ENCODE measurements around the gene TAAR6. TPM values are rescaled to one million over a fixed set of nuclear protein-coding genes. Genes with fewer than 3 reads are reported as not detected.
"Not testable (repeated sequence)": the region's sequence is repeated elsewhere in the genome, so short reads cannot be mapped to it uniquely, and the experiment has no call there.

Gene TAAR6, protein sequence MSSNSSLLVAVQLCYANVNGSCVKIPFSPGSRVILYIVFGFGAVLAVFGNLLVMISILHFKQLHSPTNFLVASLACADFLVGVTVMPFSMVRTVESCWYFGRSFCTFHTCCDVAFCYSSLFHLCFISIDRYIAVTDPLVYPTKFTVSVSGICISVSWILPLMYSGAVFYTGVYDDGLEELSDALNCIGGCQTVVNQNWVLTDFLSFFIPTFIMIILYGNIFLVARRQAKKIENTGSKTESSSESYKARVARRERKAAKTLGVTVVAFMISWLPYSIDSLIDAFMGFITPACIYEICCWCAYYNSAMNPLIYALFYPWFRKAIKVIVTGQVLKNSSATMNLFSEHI
- not detected for total RNA-seq

DNA sequence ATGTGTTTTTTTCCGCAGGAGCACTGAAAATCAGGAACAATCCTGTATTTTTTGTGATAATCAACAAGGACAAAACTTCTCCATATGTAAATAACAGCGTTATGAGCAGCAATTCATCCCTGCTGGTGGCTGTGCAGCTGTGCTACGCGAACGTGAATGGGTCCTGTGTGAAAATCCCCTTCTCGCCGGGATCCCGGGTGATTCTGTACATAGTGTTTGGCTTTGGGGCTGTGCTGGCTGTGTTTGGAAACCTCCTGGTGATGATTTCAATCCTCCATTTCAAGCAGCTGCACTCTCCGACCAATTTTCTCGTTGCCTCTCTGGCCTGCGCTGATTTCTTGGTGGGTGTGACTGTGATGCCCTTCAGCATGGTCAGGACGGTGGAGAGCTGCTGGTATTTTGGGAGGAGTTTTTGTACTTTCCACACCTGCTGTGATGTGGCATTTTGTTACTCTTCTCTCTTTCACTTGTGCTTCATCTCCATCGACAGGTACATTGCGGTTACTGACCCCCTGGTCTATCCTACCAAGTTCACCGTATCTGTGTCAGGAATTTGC is at the start of gene TAAR6:
TAAR6 (plus strand) TSS at position 102 of the 557 bp plus-strand sequence; CDS start at position 102, 0 bp downstream.
- DNase-seq = no peak

DNA sequence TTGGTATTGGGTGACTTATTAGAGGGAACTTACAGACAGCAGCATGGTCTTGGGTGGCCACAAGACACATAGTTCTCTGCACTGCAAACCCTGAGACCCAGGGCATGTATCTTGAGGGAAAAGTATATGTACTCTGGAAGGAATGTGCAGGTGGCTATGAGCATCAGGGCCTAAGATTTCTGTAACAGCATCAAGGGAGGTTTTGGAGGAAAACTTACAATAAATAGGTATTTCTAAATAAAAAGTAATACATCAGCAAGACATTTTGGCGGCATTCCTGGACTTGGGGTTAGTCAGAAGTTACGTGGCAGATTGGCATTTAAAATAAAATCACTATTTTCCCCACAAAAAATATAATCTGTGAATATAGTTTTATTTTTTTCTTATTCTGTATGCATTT is 49.2 kb upstream of the TAAR6 start:
- no peak for DNase-seq

DNA sequence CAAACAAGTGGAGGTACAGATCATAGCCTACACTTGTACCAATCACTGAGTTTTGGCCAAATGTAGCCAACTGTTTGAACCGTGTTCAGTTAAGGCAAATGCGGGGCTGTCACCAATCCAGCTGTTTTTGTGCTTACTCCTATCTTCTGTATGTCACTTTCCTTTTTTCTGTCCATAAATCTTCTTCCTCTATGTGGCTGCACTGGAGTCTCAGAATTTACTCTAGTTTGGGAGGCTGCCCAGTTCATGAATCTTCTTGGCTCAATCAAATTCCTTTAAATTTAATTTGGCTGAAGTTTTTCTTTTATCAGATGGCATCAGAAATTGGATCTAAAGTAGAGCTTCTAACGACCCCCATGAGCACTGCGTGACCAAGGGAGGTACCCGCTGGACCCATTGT is 45.5 kb upstream of the TAAR6 start:
- no peak for DNase-seq

DNA sequence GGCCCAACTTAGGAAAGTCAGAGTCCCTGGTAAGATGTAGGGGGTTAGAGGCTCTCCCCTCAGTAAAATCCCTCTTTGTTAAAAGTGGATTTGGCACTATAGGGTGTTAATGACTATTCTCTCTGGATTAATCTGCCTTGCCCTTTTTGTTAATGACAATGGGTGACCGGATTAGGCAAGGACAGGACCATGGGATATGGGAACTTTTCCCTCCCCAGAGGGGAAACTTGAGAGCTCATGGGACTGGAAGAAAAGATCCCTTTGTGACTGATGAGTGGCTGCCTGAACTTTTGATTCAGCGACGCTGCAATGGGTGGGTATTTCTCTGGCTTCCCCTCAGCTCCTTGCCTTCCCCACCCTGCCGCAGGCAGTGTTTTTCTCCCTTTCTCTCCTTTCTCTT is 44.3 kb upstream of the TAAR6 start:
- no peak for DNase-seq

DNA sequence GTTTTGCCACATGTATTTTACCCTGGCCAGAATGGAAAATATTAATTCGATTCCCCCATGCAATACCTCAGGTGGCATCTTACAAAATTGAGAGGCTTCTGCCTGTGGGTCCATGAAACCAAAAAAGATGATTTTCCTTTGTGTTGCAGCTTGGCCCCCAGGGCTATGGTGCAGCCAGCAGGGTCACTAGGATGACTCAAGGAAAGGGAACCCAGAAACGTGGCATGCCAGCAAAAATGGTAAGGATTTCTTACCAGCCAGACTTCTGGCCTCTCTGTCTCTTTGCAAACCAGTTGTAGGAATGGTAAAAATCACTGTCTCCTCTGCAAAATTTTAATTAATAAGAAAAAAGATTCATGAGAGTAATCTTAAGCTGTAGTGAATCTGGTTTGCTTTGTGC is 43.7 kb upstream of the TAAR6 start:
- DNase-seq = no peak

DNA sequence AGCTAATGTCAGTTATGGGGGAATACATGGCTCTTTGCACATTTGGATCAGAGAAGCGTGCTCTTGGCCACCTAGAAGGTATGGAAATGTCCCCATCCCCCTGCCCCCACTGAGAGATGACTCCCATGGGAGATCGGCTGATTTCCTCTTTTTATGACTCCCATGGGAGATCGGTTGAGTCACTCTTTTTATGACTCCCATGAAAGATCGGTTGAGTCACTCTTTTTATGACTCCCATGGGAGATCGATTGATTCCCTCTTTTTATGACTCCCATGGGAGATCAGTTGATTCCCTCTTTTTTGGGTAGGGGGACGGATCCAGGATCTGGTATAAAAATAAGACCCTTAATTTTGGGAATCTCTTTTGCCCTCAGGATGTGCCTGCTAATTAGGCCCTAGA is 42.3 kb upstream of the TAAR6 start:
- no peak for DNase-seq

DNA sequence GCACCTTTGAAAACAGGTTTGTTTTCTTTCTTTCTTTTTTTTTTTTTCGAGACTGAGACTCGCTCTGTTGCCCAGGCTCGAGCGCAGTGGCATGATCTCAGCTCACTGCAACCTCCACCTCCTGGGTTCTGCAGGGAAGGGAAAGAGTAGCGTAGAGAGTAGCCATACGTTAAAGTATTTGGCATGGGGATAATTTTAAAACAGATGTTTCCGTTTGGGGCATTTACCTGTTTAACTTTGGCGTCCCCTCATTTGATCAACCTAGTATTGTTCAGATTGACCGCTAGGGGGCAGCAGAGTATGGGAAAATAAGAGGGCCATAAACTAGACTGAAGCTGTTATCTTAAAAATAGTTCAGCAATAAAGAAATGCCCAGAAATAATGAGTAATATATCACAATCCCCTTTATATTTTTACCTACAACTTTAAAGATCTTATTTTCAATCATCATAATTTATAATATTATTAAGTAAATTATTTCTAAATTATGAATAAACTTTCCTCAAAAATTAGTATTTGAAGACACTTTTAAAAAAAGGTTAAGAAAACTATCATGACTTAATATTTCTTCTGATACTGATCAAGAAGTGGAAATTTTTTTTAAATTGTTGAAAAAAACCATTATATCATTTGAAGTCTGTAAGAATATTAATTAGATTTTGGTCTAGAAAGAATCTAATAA is 39.7 kb upstream of the TAAR6 start:
- no peak for DNase-seq

DNA sequence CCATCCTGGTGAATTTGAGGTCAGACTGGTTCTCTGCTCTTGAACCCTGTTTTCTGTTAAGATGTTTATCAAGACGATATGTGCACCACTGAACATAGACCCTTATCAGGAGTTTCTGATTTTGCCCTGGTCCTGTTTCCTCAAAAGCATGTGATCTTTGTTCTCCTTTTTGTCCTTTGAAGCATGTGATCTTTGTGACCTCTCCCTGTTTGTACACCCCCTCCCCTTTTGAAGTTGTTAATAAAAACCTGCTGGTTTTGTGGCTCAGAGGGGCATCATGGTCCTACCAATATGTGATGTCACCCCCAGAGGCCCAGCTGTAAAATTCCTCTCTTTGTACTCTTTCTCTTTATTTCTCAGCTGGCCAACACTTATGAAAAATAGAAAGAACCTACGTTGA is 35.6 kb upstream of the TAAR6 start:
- not testable (repeated sequence) for DNase-seq

DNA sequence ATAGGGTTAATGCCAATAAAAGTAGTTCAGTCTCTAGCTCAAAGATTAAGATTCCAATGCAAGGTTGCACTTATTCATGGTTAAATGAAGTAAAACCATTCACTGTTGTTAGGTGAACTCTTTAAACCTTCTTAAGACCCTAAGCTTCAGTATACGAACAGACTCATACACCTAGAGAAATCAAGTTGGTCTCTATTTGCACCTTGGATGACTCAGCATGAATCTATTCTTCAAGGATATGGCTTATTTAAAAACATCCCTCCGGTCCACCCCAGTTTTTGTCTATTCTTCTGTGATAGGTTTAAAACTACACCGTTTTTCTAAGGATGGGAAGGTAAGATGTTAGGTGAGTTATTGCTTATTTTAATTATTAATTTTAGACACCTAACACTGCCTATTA is 33.0 kb upstream of the TAAR6 start:
- no peak for DNase-seq

DNA sequence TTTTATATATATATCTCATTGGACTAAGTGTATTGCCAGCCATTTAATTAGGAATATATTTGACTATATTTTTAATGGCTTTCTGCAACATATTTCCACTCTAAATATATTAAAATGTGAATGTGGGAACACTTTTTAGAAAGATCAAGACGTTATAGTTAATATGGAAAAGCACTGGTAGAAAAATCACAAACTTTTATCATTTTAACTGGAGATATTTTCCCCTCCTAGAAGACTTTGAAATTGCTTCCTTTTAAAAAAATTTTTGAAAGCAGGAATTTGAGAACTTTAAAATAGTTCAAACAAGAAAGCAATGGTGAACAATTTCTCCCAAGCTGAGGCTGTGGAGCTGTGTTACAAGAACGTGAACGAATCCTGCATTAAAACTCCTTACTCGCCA is 32.1 kb upstream of the TAAR6 start, which contains the start of gene TAAR9:
TAAR9 (plus strand) TSS at position 301 of the 400 bp plus-strand sequence; CDS start at position 314, 13 bp downstream.
- no peak for DNase-seq

DNA sequence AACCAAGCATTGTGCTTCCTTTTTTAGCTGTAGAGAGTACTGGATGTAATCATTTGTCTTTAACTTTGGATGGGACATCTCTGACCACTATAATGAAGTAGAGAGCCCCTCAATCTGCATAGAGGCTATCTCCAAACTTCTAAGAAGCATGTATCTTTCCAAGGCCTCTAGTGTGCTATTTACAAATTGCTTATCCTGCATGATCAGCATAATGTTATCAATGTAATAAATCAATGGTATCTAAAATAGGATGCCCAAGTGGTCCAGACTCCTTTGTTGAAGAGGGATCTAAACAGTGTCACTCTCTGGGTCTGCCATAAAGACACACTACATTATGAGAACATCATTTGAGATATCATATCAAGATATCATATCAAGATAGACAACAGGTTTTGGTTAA is 25.3 kb upstream of the TAAR6 start:
- DNase-seq = no peak

DNA sequence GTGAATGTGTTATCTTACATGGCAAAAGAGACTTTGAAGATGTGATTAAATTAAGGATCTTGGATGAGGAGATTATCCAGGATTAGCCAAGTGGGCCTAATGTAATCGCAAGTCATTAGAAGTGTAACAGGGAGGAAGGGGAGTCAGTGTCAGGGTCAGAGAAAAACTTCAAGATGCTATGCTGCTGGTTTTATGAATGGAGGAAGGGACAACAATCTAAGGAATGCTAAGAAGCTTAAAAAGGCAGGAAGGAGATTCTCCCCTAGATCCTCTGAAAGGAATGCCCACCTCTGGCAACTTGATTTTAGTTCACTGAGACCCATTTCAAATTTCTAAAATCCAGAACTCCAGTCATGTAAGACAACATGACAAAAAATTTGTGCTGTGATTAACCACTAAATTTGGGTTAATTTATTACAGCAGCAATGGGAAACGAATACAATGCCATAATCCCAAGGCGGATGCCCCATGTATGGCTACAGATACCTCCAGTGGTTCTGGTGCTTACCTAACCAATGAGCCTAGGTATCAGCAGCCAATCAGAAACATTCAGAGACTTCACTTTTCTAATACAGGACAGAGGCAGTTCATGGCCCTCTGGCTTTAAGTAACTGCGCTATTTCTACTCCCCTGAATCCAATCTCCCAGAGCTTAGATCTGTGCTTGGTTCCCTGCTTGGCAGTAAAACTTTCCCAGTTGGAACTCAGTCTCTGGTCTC is 21.2 kb upstream of the TAAR6 start:
- no peak for DNase-seq

DNA sequence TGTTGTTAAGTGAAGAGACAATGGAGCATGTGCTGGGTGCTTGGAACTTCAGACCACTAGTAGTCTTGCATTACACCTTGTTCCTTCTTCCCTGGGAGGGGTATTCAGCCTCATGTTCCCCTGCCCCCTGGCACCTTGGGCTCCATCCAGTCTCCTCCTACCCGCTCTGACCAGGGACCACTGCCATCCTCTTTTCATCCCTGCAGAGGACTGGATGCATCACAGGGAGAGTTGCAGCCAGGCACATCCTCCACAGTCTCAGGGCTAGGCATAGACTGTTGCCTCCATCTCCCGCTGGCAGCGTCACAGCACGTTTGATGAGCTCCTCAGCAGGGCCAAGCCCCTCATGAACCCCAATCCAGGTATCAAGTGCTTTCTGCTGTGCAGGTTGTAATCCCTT is 18.9 kb upstream of the TAAR6 start:
- no peak for DNase-seq

DNA sequence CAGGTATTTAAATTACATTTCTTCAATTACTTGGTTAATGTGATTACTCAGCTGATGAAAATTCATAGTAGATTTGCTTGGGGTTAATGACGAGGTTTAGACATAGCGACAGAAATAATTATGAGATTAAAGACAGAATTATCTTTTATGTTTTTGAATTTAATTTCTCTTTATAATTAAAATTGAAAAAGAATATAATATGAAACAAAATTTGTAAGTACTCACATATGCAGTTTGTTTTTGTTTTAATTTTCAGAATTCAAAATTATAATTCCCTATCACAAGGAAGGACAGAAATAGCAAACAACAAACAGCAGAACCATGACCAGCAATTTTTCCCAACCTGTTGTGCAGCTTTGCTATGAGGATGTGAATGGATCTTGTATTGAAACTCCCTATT is 17.8 kb upstream of the TAAR6 start, which contains the start of gene TAAR8:
TAAR8 (plus strand) TSS at position 301 of the 400 bp plus-strand sequence; CDS start at position 322, 21 bp downstream.
- DNase-seq = no peak

DNA sequence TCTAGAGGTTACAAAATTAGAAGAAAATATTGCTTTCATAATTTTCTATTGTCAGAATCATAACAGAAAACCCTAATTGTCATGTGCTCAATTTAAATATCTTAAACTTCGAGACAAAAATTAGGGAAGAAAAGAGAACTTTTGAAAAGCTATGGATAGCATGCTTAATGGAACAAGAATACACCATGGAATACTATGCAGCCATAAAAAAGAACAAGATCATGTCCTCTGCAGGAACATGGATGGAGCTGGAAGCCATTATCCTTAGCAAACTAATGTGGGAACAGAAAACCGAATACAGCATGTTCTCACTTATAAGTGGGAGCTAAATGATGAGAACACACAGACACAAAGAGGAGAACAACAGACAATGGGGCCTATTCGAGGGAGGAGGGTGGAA is 10.0 kb upstream of the TAAR6 start:
- not testable (repeated sequence) for DNase-seq

DNA sequence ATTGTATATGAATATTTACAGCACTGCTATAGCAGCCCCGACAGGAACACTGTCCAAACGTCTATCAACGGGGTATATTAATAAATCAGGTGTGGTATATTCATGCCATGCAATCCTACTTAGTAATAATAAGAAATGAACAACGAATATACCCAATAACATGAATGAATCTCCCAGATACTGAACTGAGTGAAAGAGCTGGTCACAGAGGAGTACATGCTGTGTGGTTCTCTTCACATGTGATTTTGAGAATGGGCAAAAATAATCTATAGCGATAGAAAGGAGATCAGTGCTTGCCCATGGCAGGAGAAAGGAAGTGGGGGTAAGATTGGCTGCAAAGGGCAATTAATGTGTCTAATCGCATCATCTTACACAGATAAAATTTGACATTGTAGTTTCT is 3.7 kb upstream of the TAAR6 start:
- no peak for DNase-seq

DNA sequence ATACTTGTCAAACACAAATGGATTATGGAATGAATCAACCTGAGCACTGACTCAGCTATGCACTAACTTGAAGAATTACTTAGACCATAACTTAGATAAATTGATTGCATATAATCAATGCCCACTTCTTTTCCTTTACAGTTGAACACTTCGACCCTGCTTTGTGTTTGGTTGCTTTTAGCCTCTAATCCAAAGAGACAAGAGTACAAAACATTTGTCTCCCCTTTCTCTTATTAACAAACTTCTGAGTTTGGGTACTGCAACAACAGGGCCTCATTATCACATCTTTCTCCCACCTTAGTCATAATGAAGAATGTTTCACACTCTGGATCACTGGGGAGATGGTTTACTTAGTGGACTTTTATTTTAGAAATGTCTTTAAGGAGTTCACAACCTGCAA is 2.6 kb upstream of the TAAR6 start:
- no peak for DNase-seq

DNA sequence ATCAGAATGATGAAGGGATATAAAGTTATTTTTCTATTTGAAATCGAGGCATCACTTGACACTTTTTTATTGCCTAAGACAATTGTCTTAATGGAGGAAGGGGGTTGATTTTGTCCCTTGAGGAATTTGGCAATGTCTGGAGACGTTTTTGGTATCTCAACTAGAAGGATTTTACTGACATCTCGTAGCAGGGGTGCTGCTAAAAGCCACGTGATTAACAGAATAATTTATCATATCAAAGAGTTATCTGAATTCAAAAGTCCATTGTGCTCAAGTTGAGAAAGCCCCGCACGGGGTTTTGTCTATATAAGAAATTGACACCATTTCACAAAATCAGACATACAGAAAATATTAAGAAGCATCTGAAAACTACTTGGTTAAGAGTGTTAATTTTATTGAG is 1.5 kb upstream of the TAAR6 start:
- DNase-seq = no peak

DNA sequence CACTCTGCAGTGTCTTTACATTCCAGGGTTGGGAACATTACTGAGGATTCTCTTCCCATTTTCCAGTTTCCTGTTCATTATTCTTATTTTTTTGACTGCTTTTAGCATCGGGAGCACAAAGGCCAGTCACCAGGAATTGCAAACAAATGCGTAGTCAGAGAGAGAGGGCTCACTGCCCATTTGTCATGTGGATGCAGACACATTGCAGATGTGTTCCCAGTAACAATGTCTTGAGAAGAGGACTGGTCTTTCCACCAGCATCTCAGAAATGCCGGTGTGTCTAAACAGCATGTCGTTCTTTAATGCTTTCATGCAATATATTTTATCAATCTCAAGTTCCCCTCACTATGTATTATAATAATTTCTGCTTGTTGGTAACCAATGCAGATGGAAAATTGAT is 952 bp upstream of the TAAR6 start:
- no peak for DNase-seq

DNA sequence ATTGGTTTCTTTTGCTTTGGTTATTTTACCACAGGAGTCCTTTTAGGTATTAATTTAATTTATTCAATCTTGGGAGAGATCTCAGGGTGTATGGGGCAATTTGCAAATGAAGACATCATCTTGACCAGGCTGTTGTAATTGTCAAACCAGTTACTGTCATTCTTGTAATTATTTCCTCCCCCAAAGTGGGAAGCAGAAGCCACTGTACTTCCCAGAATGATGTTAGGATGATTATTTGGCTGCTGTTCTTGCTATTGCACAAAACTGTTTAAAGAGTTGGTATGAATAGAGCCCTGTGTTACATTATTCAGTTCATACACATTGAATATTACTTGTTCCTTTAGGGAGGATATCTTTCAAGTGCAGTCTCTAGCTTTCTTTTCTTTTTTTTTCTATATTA is 1.7 kb downstream of the TAAR6 start:
- no peak for DNase-seq

DNA sequence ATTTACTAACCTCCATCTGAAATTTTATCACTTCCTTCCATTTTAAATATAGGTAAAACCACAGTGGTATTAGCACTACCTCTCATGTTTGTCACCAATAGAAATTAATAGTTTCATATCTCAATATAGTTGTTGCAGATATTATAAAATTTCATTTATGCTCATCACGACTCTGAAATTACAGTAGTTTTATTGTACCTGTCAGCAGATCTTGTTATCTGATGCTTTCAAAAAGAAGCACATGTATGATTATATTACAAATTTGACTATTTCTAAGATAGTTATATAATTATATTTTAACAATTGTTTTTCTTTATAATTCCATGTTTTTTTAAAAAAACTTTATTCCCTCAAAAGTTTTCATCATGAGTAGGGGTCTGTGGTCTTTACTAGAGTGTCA is 14.6 kb downstream of the TAAR6 start:
- no peak for DNase-seq

DNA sequence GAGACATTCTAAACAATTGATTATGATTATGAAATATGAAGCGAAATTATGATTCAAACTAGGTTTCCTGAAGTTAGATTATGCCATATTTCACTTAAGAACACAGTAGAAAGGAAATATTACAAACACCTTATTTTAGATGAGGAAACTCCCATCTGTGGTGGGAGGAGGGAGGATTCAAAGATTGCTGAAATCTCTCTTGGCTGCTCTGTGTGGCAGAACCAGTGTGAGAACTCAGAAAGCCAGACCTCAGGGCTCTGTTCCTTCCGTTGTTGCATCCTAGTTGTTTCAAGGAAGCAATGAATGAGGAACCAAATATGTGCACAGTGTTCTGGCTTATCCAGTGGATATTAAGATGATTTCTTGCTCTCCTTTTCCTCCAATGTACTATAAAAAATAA is 17.3 kb downstream of the TAAR6 start:
- no peak for DNase-seq

DNA sequence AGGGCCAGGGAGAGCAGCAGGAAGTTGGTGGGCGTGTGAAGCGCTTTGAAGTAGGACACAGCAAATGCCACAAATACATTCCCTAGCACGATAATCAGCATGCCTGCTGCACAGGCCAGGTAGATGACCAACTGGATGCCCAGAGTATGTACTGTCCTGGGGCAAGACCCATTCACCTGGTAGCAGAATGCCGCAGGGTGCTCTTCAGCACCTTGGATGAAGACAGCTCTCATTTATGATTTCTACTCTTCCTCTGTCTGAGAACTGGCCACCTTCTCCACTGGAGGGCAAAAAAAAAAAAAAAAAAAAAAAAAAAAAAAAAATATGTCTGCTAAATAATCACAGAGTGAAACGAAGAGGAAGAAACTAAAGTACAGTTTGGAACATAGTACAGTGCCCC is 19.3 kb downstream of the TAAR6 start, which contains the start of gene TAAR5:
TAAR5 (minus strand) TSS at position 288 of the 400 bp plus-strand sequence; CDS start at position 233, 55 bp downstream.
- no peak for DNase-seq
